K562 (cell line): ENCODE results near the gene PCDHGB5. TPM values are rescaled to one million over a fixed set of nuclear protein-coding genes. Genes with fewer than 3 reads are reported as not detected.

Experiments
- ATAC-seq: fragments of 200-7000 bp; cut with Tn5 transposase; 3 replicates; pipeline ENCODE4 v1.9.1; 2020; ENCODE audit warnings: moderate library complexity
- BruUV-seq: library from RNA; stranded (reverse); fragments of 400-500 nt; replicated peaks from 2 replicates; lab custom pipeline; 2021; lab: Mats Ljungman, UMichigan
- CTCF ChIA-PET: fragments of 300-600 bp; formaldehyde crosslinking; extraction: SDS; loops from one replicate; lab custom pipeline; 2021; ENCODE audit warnings: low intra/inter-chr PET ratio; lab: Yijun Ruan, JAX
- POLR2A ChIA-PET: fragments of 300-600, 350-650 bp; sonication (Branson Sonifier 250); formaldehyde crosslinking; extraction: SDS; loops from one replicate; lab custom pipeline; 2021; ENCODE audit warnings: antibody characterized with exemption, inconsistent platforms; lab: Yijun Ruan, JAX
- DNase-seq, 4 experiments: peaks; one replicate each; pipeline versions ENCODE4 v3.0.0 to v3.0.0-alpha.2; 2011 to 2018; ENCODE audit warnings: low spot score in 3 of 4, mixed read lengths in 3 of 4; ENCODE audit errors: extremely low read depth in 1 of 4
- FAIRE-seq: peaks from 2 replicates; lab custom pipeline; 2011; peaks lifted over from hg19 to GRCh38; lab: Jason Lieb, UNC
- H2AFZ ChIP-seq: 2 replicates; pipeline ENCODE4 v1.6.0; 2011; ENCODE audit warnings: low read depth, low read length, control low read depth, inconsistent platforms
- H3K27ac ChIP-seq: fragments of 200-600 bp; 3 replicates; pipeline ENCODE4 v1.8.0; 2011; ENCODE audit warnings: low read depth, mild to moderate bottlenecking, control low read depth, inconsistent platforms, low read length, moderate library complexity, mixed read lengths; ENCODE audit errors: extremely low read depth
- H3K27me3 ChIP-seq, 2 experiments: fragments of 300-600 bp in 1 of 2; 2 replicates in 1 of 2; 3 replicates in 1 of 2; pipeline versions ENCODE4 v1.6.0 to v1.8.0; 2011; ENCODE audit warnings: inconsistent platforms in 2 of 2, low read length in 2 of 2, mild to moderate bottlenecking in 1 of 2, mixed read lengths in 1 of 2, moderate library complexity in 1 of 2; ENCODE audit not compliant: control insufficient read depth in 2 of 2, insufficient read depth in 2 of 2
- H3K36me3 ChIP-seq: fragments of 300-600 bp; 3 replicates; pipeline ENCODE4 v1.8.0; 2011; ENCODE audit warnings: mild to moderate bottlenecking, low read length, inconsistent platforms; ENCODE audit not compliant: control insufficient read depth, insufficient read depth
- H3K4me1 ChIP-seq, 2 experiments: fragments of 200-600 bp in 1 of 2; replicated peaks in 1 of 2; 2 replicates in 1 of 2; 3 replicates in 1 of 2; pipeline versions ENCODE4 v1.5.1 to v1.8.0; 2011; ENCODE audit warnings: inconsistent platforms in 2 of 2, low read length in 2 of 2, mild to moderate bottlenecking in 1 of 2, mixed read lengths in 1 of 2, moderate library complexity in 1 of 2; ENCODE audit not compliant: control insufficient read depth in 2 of 2, insufficient read depth in 2 of 2
- H3K4me2 ChIP-seq: 2 replicates; pipeline ENCODE4 v1.6.1; 2011; ENCODE audit warnings: low read length, control low read depth, inconsistent platforms, mixed read lengths; ENCODE audit not compliant: insufficient read depth
- H3K4me3 ChIP-seq: fragments of 200-600 bp; sonication (generic), shearing (Covaris generic); 2 replicates; pipeline ENCODE4 v1.5.1; 2016; ENCODE audit warnings: control low read depth, inconsistent platforms
- H3K79me2 ChIP-seq: fragments of 200-600 bp; 3 replicates; pipeline ENCODE4 v1.8.0; 2011; ENCODE audit warnings: low read length, inconsistent platforms; ENCODE audit not compliant: control insufficient read depth, insufficient read depth
- H3K9ac ChIP-seq, 2 experiments: 2 replicates each; pipeline versions ENCODE4 v1.6.0 to v1.6.1; 2011; ENCODE audit warnings: low read depth in 2 of 2, low read length in 2 of 2, control low read depth in 1 of 2, inconsistent platforms in 1 of 2, mild to moderate bottlenecking in 1 of 2, mixed read lengths in 1 of 2; ENCODE audit not compliant: insufficient read depth in 1 of 2
- H3K9me1 ChIP-seq: one replicate; pipeline ENCODE4 v1.6.0; 2011; ENCODE audit warnings: inconsistent platforms, mild to moderate bottlenecking, low read length, moderate library complexity; ENCODE audit not compliant: control insufficient read depth, insufficient read depth
- H3K9me3 ChIP-seq: replicated peaks from 2 replicates; pipeline ENCODE4 v1.5.1; 2011; ENCODE audit warnings: low read depth, low read length, inconsistent platforms; ENCODE audit not compliant: control insufficient read depth, insufficient read depth
- H4K20me1 ChIP-seq: replicated peaks from 2 replicates; pipeline ENCODE4 v1.6.1; 2011; ENCODE audit warnings: low read length, inconsistent platforms, mixed read lengths; ENCODE audit not compliant: control insufficient read depth, insufficient read depth
- BRD4 ChIP-seq: fragments of 200-600 bp; sonication (generic); IDR thresholded peaks from 2 replicates; pipeline ENCODE4 v1.6.1; 2017; ENCODE audit warnings: inconsistent platforms
- EP300 ChIP-seq: IDR thresholded peaks from 2 replicates; pipeline ENCODE4 v1.6.1; 2012; ENCODE audit warnings: low read length, improper control_type of control experiment
- HCFC1 ChIP-seq: IDR thresholded peaks from 2 replicates; pipeline ENCODE4 v1.6.1; 2012; ENCODE audit warnings: low read depth, low read length, improper control_type of control experiment
- HMG20B ChIP-seq: fragments of 250-450 bp; sonication (Bioruptor Pico); IDR thresholded peaks from 2 replicates; pipeline ENCODE4 v1.5.0; 2021; ENCODE audit warnings: mild to moderate bottlenecking
- HNRNPL ChIP-seq: fragments of 200-400 bp; formaldehyde crosslinking; IDR thresholded peaks from 2 replicates; pipeline ENCODE4 v1.6.1; 2017; ENCODE audit warnings: low read depth, mild to moderate bottlenecking, low read length
- SMARCE1 ChIP-seq: fragments of 450-650 bp; IDR thresholded peaks from 2 replicates; pipeline ENCODE4 v1.7.1; 2016; ENCODE audit warnings: mild to moderate bottlenecking
- TSC22D4 ChIP-seq: fragments of 450-650 bp; IDR thresholded peaks from 2 replicates; pipeline ENCODE4 v1.6.1; 2016; ENCODE audit warnings: missing genetic modification characterization, missing biosample characterization, control low read depth
- ZBTB12 ChIP-seq: fragments of 250-450 bp; sonication (Bioruptor Pico); IDR thresholded peaks from 2 replicates; pipeline ENCODE4 v1.4.0; 2020
- ZHX1 ChIP-seq: fragments of 150-350 bp; conservative IDR thresholded peaks from 2 replicates; pipeline ENCODE4 v1.6.1; 2014; ENCODE audit warnings: low read length
- ZNF133 ChIP-seq: fragments of 250-450 bp; sonication (Bioruptor Pico); IDR thresholded peaks from 2 replicates; pipeline ENCODE4 v1.4.0; 2020; ENCODE audit warnings: mild to moderate bottlenecking
- WGBS: fragments of 100-300 bp; shearing (Covaris generic); methylation state at CpG from one replicate; pipeline ENCODE4 v1.1.6; 2016; ENCODE audit warnings: low coverage, mixed read lengths; ENCODE audit not compliant: insufficient coverage; ENCODE audit errors: missing lambda C conversion rate; 5-methylcytosine and 5-hydroxymethylcytosine counted together
- in situ Hi-C: fragments of 300-500 bp; cut with MboI; formaldehyde crosslinking; loops from 4 replicates; pipeline ENCODE4 v1.15.0; 2018; ENCODE audit warnings: inconsistent platforms, mixed read lengths
- intact Hi-C: fragments of 100-400 bp; cut with micrococcal nuclease; formaldehyde crosslinking; loops from 2 replicates; pipeline ENCODE4 v1.14.2; 2022
- polyA plus RNA-seq, 8 experiments: library from polyadenylated mRNA; depleted of rRNA in 4 of 8; stranded (reverse) in 5 of 8; unstranded in 3 of 8; fragments of >200 nt; fragmentation: Nextera tagmentation in 2 of 8; fragmentation: Illumina TruSeq in 1 of 8; extraction: Ambion mirVana in 2 of 8; extraction: Trizol in 1 of 8; gene quantifications; 2 replicates each; pipeline versions ENCODE4 v1.2.1 to v1.2.3, GENCODE V29; 2011 to 2014; ENCODE audit warnings: inconsistent platforms in 1 of 8, missing spikeins in 1 of 8
- total RNA-seq, 7 experiments: library from RNA; depleted of rRNA in 6 of 7; stranded (reverse); fragments of >200 nt in 6 of 7; fragmentation: Illumina TruSeq in 2 of 7; extraction: Trizol in 2 of 7; gene quantifications; 2 replicates each; pipeline versions ENCODE4 v1.2.1 to v1.2.3, GENCODE V29; 2011 to 2021; ENCODE audit warnings: low replicate concordance in 1 of 7

Gene PCDHGB5
- total and polyA plus RNA-seq, 9 of the 15 experiments (the other 6 are each of a cell fraction or from before 2014, with no cell fraction given), result 0.05 to 0.29 (median 0.12) TPM; not detected in 2

- Histone ChIP-seq H2AFZ (no peak overlapping the region), H3K36me3 (no peaks in the 10 kb centered on the region), H3K9me3 (peaks cover 2% of the 10 kb centered on the region; the same call in 1 of the 2 replicates), H4K20me1 (no peaks in the 10 kb centered on the region), H3K4me3 (no peak overlapping the region), H3K9ac (no peak overlapping the region), H3K4me1 (peaks cover 0 to 12% of the 10 kb centered on the region in 2 experiments; a peak in 3 of 5 replicates), H3K79me2 (no peaks in the 10 kb centered on the region), H3K9me1 (no peaks in the 10 kb centered on the region), H3K4me2 (no peak overlapping the region), H3K27ac (no peak overlapping the region), H3K27me3 (peaks cover 3 to 30% of the 10 kb centered on the region in 2 experiments; a peak in 3 of 5 replicates)
- intact Hi-C loops, result no loop called here
- CTCF ChIA-PET, result interaction anchor here (2.1 kb wide), 1 partner anchor 161 kb away, joined by 10 read pairs; no protein-coding TSS in a partner anchor
- DNase-seq, result no peak
- in situ Hi-C loops, result no loop called here
- POLR2A ChIA-PET, result no interaction called here
- BruUV-seq, result no TSS peak
- WGBS, result 1% methylated on average over 20 of the region's 22 CpGs
- peak; percentile 34; the same call in 1 of the 3 replicates for ATAC-seq
- no peak for FAIRE-seq
- no peak for TF ChIP-seq ZBTB12 (CRISPR knock-in tag)
- no peak for TF ChIP-seq BRD4
- no peak for TF ChIP-seq HCFC1
- TF ChIP-seq SMARCE1, result no peak
- TF ChIP-seq ZNF133 (CRISPR knock-in tag), result no peak
- TF ChIP-seq ZHX1, result no peak
- no peak for TF ChIP-seq HNRNPL
- no peak for TF ChIP-seq EP300
- TF ChIP-seq HMG20B (CRISPR knock-in tag), result no peak
- no peak for TF ChIP-seq TSC22D4
Observed at GRCh38 chr5:141403387-141403786, 5.6 kb downstream of the PCDHGB5 start.
